Naive thymus-derived CD4-positive, alpha-beta T cell (primary cell): ENCODE measurements around the gene FTCD. TPM values are rescaled to one million over a fixed set of nuclear protein-coding genes. Genes with fewer than 3 reads are reported as not detected.

Experiments used
- ATAC-seq: fragments of 150-1000 bp; cut with Tn5 transposase; 2 replicates; pipeline ENCODE4 v1.10.0; 2021; ENCODE audit warnings: mild to moderate bottlenecking, moderate library complexity
- CTCF ChIA-PET: fragments of 350-600 bp; sonication (Branson Sonifier 250); formaldehyde crosslinking; loops from one replicate; lab custom pipeline; 2021; ENCODE audit warnings: antibody characterized with exemption; lab: Charles Lee
- POLR2A ChIA-PET: fragments of 350-600 bp; sonication (Branson Sonifier 250); formaldehyde crosslinking; loops from one replicate; lab custom pipeline; 2021; ENCODE audit warnings: antibody characterized with exemption, inconsistent platforms; lab: Charles Lee
- DNase-seq, 9 donors: peaks; one replicate each; pipeline versions ENCODE4 v3.0.0 to v3.0.0-alpha.2; 2020 to 2022; ENCODE audit warnings: mixed read lengths in 1 of 9
- H3K27ac ChIP-seq: one replicate; pipeline ENCODE4 v1.7.0; 2013; ENCODE audit warnings: mild to moderate bottlenecking, low read depth, low read length, moderate library complexity
- H3K27me3 ChIP-seq, 2 donors: one replicate each; pipeline ENCODE4 v1.7.0; 2013; ENCODE audit warnings: low read length in 2 of 2, mild to moderate bottlenecking in 2 of 2, moderate library complexity in 2 of 2; ENCODE audit not compliant: control insufficient read depth in 2 of 2, insufficient read depth in 2 of 2
- H3K36me3 ChIP-seq, 3 experiments: 1 replicate in 2 of 3; 2 replicates in 1 of 3; pipeline ENCODE4 v1.7.0; 2013; ENCODE audit warnings: low read length in 3 of 3, mild to moderate bottlenecking in 3 of 3, moderate library complexity in 1 of 3; ENCODE audit not compliant: insufficient read depth in 3 of 3, control insufficient read depth in 2 of 3
- H3K4me1 ChIP-seq, 2 donors: one replicate each; pipeline ENCODE4 v1.7.0; 2013; ENCODE audit warnings: low read length in 2 of 2, mild to moderate bottlenecking in 2 of 2, moderate library complexity in 1 of 2; ENCODE audit not compliant: control insufficient read depth in 2 of 2, insufficient read depth in 2 of 2
- H3K4me3 ChIP-seq: 2 replicates; pipeline ENCODE4 v1.7.0; 2013; ENCODE audit warnings: mild to moderate bottlenecking, low read length
- H3K9me3 ChIP-seq, 3 experiments: 1 replicate in 2 of 3; 2 replicates in 1 of 3; pipeline ENCODE4 v1.7.0; 2013; ENCODE audit warnings: low read length in 3 of 3; ENCODE audit not compliant: control insufficient read depth in 2 of 3
- H3K27ac Mint-ChIP-seq, 9 donors: one replicate each; pipeline ENCODE4 v1.8.0; 2020 to 2022; ENCODE audit warnings: mixed read lengths in 9 of 9, mild to moderate bottlenecking in 8 of 9, moderate library complexity in 5 of 9, inconsistent platforms in 2 of 9
- H3K27me3 Mint-ChIP-seq, 5 donors: one replicate each; pipeline ENCODE4 v1.8.0; 2021 to 2022; ENCODE audit warnings: mixed read lengths in 5 of 5, mild to moderate bottlenecking in 1 of 5
- H3K36me3 Mint-ChIP-seq, 5 donors: one replicate each; pipeline ENCODE4 v1.8.0; 2020 to 2022; ENCODE audit warnings: mixed read lengths in 5 of 5, mild to moderate bottlenecking in 3 of 5, inconsistent platforms in 1 of 5
- H3K4me1 Mint-ChIP-seq, 7 donors: one replicate each; pipeline ENCODE4 v1.8.0; 2020 to 2022; ENCODE audit warnings: mixed read lengths in 7 of 7, mild to moderate bottlenecking in 3 of 7, inconsistent platforms in 1 of 7
- H3K4me3 Mint-ChIP-seq, 10 donors: one replicate each; pipeline ENCODE4 v1.8.0; 2020 to 2022; ENCODE audit warnings: mild to moderate bottlenecking in 10 of 10, mixed read lengths in 10 of 10, moderate library complexity in 6 of 10, inconsistent platforms in 2 of 10
- H3K9me3 Mint-ChIP-seq, 11 donors: one replicate each; pipeline ENCODE4 v1.8.0; 2020 to 2022; ENCODE audit warnings: mixed read lengths in 11 of 11, mild to moderate bottlenecking in 4 of 11, inconsistent platforms in 1 of 11, moderate library complexity in 1 of 11
- intact Hi-C, 2 donors: fragments of 100-400 bp; cut with micrococcal nuclease; formaldehyde crosslinking; loops; one replicate each; pipeline ENCODE4 v1.15.1; 2023
- polyA plus RNA-seq, 2 donors: library from polyadenylated mRNA; unstranded; fragments of 300-500 nt; fragmentation: Illumina TruSeq; gene quantifications; one replicate each; pipeline ENCODE4 v1.2.3, GENCODE V29; 2021
- total RNA-seq, 6 experiments: library from RNA in 5 of 6; stranded (reverse) in 5 of 6; gene quantifications; 1 replicate in 5 of 6; 2 replicates in 1 of 6; pipeline ENCODE4 v1.2.3 and lab custom pipeline; 2021 to 2026

Gene FTCD
- total and polyA plus RNA-seq, 7 experiments from 2014 or later: 0.29 to 5.7 (median 2.0) TPM; not detected in 2

DNA sequence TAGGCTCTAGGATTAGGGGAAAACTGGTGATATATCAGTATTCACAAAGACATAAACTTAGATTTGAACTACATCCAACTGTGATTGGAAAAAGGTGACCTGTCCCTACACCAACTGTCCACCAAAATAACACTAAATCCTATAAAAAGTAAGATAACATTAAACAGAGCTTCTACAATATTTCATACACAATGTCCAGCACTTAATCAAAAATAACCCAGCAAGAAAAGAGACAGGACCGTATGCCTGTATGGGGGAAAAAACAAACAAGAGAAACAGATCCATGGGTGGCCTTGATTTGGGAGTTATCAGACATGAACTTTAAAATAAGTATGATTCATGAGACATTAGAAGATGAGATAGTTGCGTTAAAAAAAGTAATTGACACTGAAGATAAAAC, 67.2 kb downstream of the FTCD start:
- Histone ChIP-seq H3K27ac (no peak overlapping the region), H3K36me3 (no peaks in the 10 kb centered on the region), H3K4me1 (peaks cover 0 to 5% of the 10 kb centered on the region in 2 donors), H3K4me3 (no peak overlapping the region), H3K9me3 (no peaks in the 10 kb centered on the region), H3K27me3 (no peaks in the 10 kb centered on the region)
- ChIA-PET POLR2A (no interaction called here), CTCF (no interaction called here)
- no peak for ATAC-seq
- Mint-ChIP-seq H3K36me3 (peaks cover 0 to 7% (median 1%) of the 10 kb centered on the region in 5 donors), H3K27ac (no peak overlapping the region), H3K27me3 (no peaks in the 10 kb centered on the region), H3K9me3 (peaks cover 7 to 38% (median 19%) of the 10 kb centered on the region in 11 donors), H3K4me3 (no peak overlapping the region), H3K4me1 (peaks cover 0 to 4% (median 0%) of the 10 kb centered on the region in 7 donors)
- intact Hi-C loops: no loop called here
- DNase-seq: no peak

DNA sequence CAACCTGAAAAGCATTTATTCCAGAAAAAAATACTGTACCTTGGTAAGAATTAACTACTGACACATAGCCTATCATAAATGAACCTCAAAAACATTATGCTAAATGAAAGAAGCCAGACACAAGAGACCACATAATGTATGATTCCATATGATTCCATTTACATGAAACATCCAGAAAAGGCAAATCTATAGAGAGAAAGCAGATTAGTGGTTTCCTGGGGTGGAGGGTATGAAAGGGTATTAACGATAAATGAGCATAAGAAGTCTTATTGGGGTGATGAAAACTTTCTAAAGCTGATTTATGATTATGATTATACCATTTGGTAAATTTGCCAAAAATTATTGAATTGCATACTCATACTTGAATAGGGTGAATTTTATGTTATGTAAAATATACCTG, 67.7 kb downstream of the FTCD start:
- ChIA-PET POLR2A (no interaction called here), CTCF (no interaction called here)
- DNase-seq (no peak), ATAC-seq (no peak)
- Histone ChIP-seq H3K27me3 (no peaks in the 10 kb centered on the region), H3K27ac (no peak overlapping the region), H3K36me3 (no peaks in the 10 kb centered on the region), H3K4me1 (no peaks in the 10 kb centered on the region), H3K4me3 (no peak overlapping the region), H3K9me3 (no peaks in the 10 kb centered on the region)
- Mint-ChIP-seq H3K4me3 (no peak overlapping the region), H3K27ac (no peak overlapping the region), H3K36me3 (peaks cover 0 to 7% (median 1%) of the 10 kb centered on the region in 5 donors), H3K9me3 (peaks cover 7 to 38% (median 19%) of the 10 kb centered on the region in 11 donors), H3K4me1 (peaks cover 0 to 4% (median 0%) of the 10 kb centered on the region in 7 donors), H3K27me3 (no peaks in the 10 kb centered on the region)
- intact Hi-C loops: no loop called here

Other genes with a start within 250 kb of the FTCD start
- gene COL6A1, start 173.8 kb downstream of the FTCD start, total RNA-seq: 10 to 100 TPM in 2 of 5 experiments, 1 to 10 TPM in 2, under 1 TPM in 1; 0.22 to 17.1 (median 9.5) TPM
- 1 to 10 TPM in 1 of 2 donors, under 1 TPM in 1; 0.92 to 2.4 TPM for gene COL6A1, start 173.8 kb downstream of the FTCD start, polyA plus RNA-seq
- 10 to 100 TPM in 4 of 5 experiments, 1 to 10 TPM in 1; 3.1 to 47.7 (median 40.3) TPM for gene COL6A2, start 57.5 kb downstream of the FTCD start, total RNA-seq
- 1 to 10 TPM; 1.7 to 4.4 TPM for gene COL6A2, start 57.5 kb downstream of the FTCD start, polyA plus RNA-seq
- 10 to 100 TPM in 3 of 5 experiments, 1 to 10 TPM in 2; 3.7 to 17.9 (median 11.4) TPM for gene SPATC1L, start 28.9 kb upstream of the FTCD start, total RNA-seq
- gene SPATC1L, start 28.9 kb upstream of the FTCD start, polyA plus RNA-seq: 10 to 100 TPM in 1 of 2 donors, 1 to 10 TPM in 1; 7.7 to 17.1 TPM
- 10 to 100 TPM; 41.3 to 64.4 (median 44.9) TPM for gene LSS, start 73.2 kb upstream of the FTCD start, total RNA-seq
- 10 to 100 TPM; 10.7 to 15.2 TPM for gene LSS, start 73.2 kb upstream of the FTCD start, polyA plus RNA-seq
- gene MCM3AP, start 130.0 kb upstream of the FTCD start, total RNA-seq: 100 to 1,000 TPM; 121 to 175 (median 144) TPM
- gene MCM3AP, start 130.0 kb upstream of the FTCD start, polyA plus RNA-seq: 10 to 100 TPM; 37.3 to 90.6 TPM
- 10 to 100 TPM in 4 of 5 experiments, 1 to 10 TPM in 1; 8.8 to 16.7 (median 15.6) TPM for gene YBEY, start 130.8 kb upstream of the FTCD start, total RNA-seq
- 10 to 100 TPM; 12.3 to 20.1 TPM for gene YBEY, start 130.8 kb upstream of the FTCD start, polyA plus RNA-seq
- gene C21orf58, start 168.3 kb upstream of the FTCD start, total RNA-seq: 10 to 100 TPM in 1 of 5 experiments, 1 to 10 TPM in 4; 5.0 to 38.4 (median 9.0) TPM
- gene C21orf58, start 168.3 kb upstream of the FTCD start, polyA plus RNA-seq: 1 to 10 TPM in 1 of 2 donors, under 1 TPM in 1; 0.59 to 1.0 TPM
- gene PCNT, start 168.6 kb upstream of the FTCD start, total RNA-seq: 10 to 100 TPM; 53.3 to 68.2 (median 56.2) TPM
- 10 to 100 TPM; 13.7 to 29.6 TPM for gene PCNT, start 168.6 kb upstream of the FTCD start, polyA plus RNA-seq